H9 (cell line): Measurements from ENCODE around the gene SLC35F3. TPM values are rescaled to one million over a fixed set of nuclear protein-coding genes. Genes with fewer than 3 reads are reported as not detected.

Experiments used
- DNase-seq: peaks from one replicate; pipeline ENCODE4 v3.0.0-alpha.2; 2017
- H2AFZ ChIP-seq: one replicate; pipeline ENCODE4 v1.6.1; 2013; ENCODE audit warnings: mild to moderate bottlenecking, low read length, control low read depth, moderate library complexity
- H2AK5ac ChIP-seq: 2 replicates; pipeline ENCODE4 v1.6.1; 2013; ENCODE audit warnings: low read length, control low read depth, mixed read lengths; ENCODE audit not compliant: insufficient read length
- H2BK120ac ChIP-seq: one replicate; pipeline ENCODE4 v1.6.1; 2013; ENCODE audit warnings: low read depth, mild to moderate bottlenecking, low read length, control low read depth, inconsistent platforms; ENCODE audit not compliant: poor library complexity, severe bottlenecking
- H2BK12ac ChIP-seq: 2 replicates; pipeline ENCODE4 v1.6.1; 2013; ENCODE audit warnings: low read length, control low read depth, mixed read lengths, low read depth; ENCODE audit not compliant: insufficient read length
- H2BK15ac ChIP-seq: 2 replicates; pipeline ENCODE4 v1.6.1; 2013; ENCODE audit warnings: low read depth, low read length, control low read depth
- H2BK20ac ChIP-seq: one replicate; pipeline ENCODE4 v1.6.1; 2013; ENCODE audit warnings: low read depth, mild to moderate bottlenecking, low read length, control low read depth, inconsistent platforms; ENCODE audit not compliant: poor library complexity, severe bottlenecking
- H2BK5ac ChIP-seq: 2 replicates; pipeline ENCODE4 v1.6.1; 2013; ENCODE audit warnings: low read length, control low read depth, mixed read lengths; ENCODE audit not compliant: insufficient read length
- H3K14ac ChIP-seq: 2 replicates; pipeline ENCODE4 v1.6.1; 2013; ENCODE audit warnings: low read length, control low read depth; ENCODE audit not compliant: insufficient read depth
- H3K18ac ChIP-seq: 2 replicates; pipeline ENCODE4 v1.6.1; 2013; ENCODE audit warnings: low read depth, mild to moderate bottlenecking, mixed read lengths, low read length, control low read depth; ENCODE audit not compliant: insufficient read length
- H3K23ac ChIP-seq: 2 replicates; pipeline ENCODE4 v1.6.1; 2013; ENCODE audit warnings: low read length, control low read depth, mixed read lengths, low read depth; ENCODE audit not compliant: insufficient read length
- H3K23me2 ChIP-seq: 2 replicates; pipeline ENCODE4 v1.6.1; 2013; ENCODE audit warnings: low read depth, mild to moderate bottlenecking, mixed read lengths, low read length, control low read depth; ENCODE audit not compliant: insufficient read length, poor library complexity, severe bottlenecking
- H3K27ac ChIP-seq: 2 replicates; pipeline ENCODE4 v1.5.1; 2013; ENCODE audit warnings: low read length, control low read depth, mixed read lengths, low read depth; ENCODE audit not compliant: insufficient read length
- H3K27me3 ChIP-seq: 2 replicates; pipeline ENCODE4 v1.6.1; 2013; ENCODE audit warnings: low read length, control low read depth, inconsistent platforms; ENCODE audit not compliant: insufficient read depth
- H3K4ac ChIP-seq: 2 replicates; pipeline ENCODE4 v1.6.1; 2013; ENCODE audit warnings: low read depth, mild to moderate bottlenecking, control low read depth, inconsistent platforms, low read length, moderate library complexity
- H3K4me1 ChIP-seq: 2 replicates; pipeline ENCODE4 v1.6.1; 2013; ENCODE audit warnings: low read length, control low read depth, inconsistent platforms; ENCODE audit not compliant: insufficient read depth
- H3K4me2 ChIP-seq: 2 replicates; pipeline ENCODE4 v1.6.1; 2013; ENCODE audit warnings: low read length, control low read depth, mixed read lengths; ENCODE audit not compliant: insufficient read length, insufficient read depth
- H3K56ac ChIP-seq: 2 replicates; pipeline ENCODE4 v1.6.1; 2013; ENCODE audit warnings: low read depth, mild to moderate bottlenecking, mixed read lengths, low read length, control low read depth; ENCODE audit not compliant: insufficient read length
- H3K79me1 ChIP-seq: 2 replicates; pipeline ENCODE4 v1.6.1; 2013; ENCODE audit warnings: low read depth, mild to moderate bottlenecking, moderate library complexity, low read length, control low read depth, inconsistent platforms; ENCODE audit not compliant: insufficient read depth, poor library complexity, severe bottlenecking
- H3K79me2 ChIP-seq: 2 replicates; pipeline ENCODE4 v1.6.1; 2013; ENCODE audit warnings: low read length, control low read depth, inconsistent platforms; ENCODE audit not compliant: insufficient read depth
- H3K9ac ChIP-seq: 2 replicates; pipeline ENCODE4 v1.6.1; 2013; ENCODE audit warnings: low read length, control low read depth, mixed read lengths; ENCODE audit not compliant: insufficient read length; ENCODE audit errors: extremely low read depth
- H3K9me3 ChIP-seq: one replicate; pipeline ENCODE4 v1.6.1; 2013; ENCODE audit warnings: low read depth, low read length, inconsistent platforms; ENCODE audit not compliant: control insufficient read depth
- H3T11ph ChIP-seq: one replicate; pipeline ENCODE4 v1.6.1; 2013; ENCODE audit warnings: mild to moderate bottlenecking, low read length, control low read depth, inconsistent platforms
- H4K20me1 ChIP-seq: one replicate; pipeline ENCODE4 v1.6.1; 2013; ENCODE audit not compliant: control insufficient read depth, insufficient read length, insufficient read depth
- H4K5ac ChIP-seq: 2 replicates; pipeline ENCODE4 v1.6.1; 2013; ENCODE audit warnings: low read depth, mild to moderate bottlenecking, mixed read lengths, low read length, control low read depth; ENCODE audit not compliant: insufficient read length
- H4K8ac ChIP-seq: replicated peaks from 2 replicates; pipeline ENCODE4 v1.6.1; 2013; ENCODE audit warnings: low read length, control low read depth, mixed read lengths, low read depth; ENCODE audit not compliant: insufficient read length
- H4K91ac ChIP-seq: 2 replicates; pipeline ENCODE4 v1.6.1; 2013; ENCODE audit warnings: low read depth, mild to moderate bottlenecking, moderate library complexity, mixed read lengths, low read length, control low read depth; ENCODE audit not compliant: insufficient read length
- H3K27ac Mint-ChIP-seq, 3 experiments: 2 replicates in 2 of 3; 3 replicates in 1 of 3; pipeline ENCODE4 v1.8.0; 2020 to 2021; ENCODE audit warnings: mixed read lengths in 3 of 3, mild to moderate bottlenecking in 1 of 3, moderate library complexity in 1 of 3
- H3K27me3 Mint-ChIP-seq: 2 replicates; pipeline ENCODE4 v1.8.0; 2021; ENCODE audit warnings: low read depth, mild to moderate bottlenecking, moderate library complexity, mixed read lengths
- H3K36me3 Mint-ChIP-seq, 3 experiments: 2 replicates in 2 of 3; 3 replicates in 1 of 3; pipeline ENCODE4 v1.8.0; 2020 to 2021; ENCODE audit warnings: low read depth in 3 of 3, mixed read lengths in 3 of 3; ENCODE audit not compliant: insufficient read depth in 1 of 3
- H3K4me1 Mint-ChIP-seq, 2 experiments: 2 replicates each; pipeline ENCODE4 v1.8.0; 2020; ENCODE audit warnings: mixed read lengths in 2 of 2
- H3K4me3 Mint-ChIP-seq, 2 experiments: 2 replicates in 1 of 2; 3 replicates in 1 of 2; pipeline ENCODE4 v1.8.0; 2020 to 2021; ENCODE audit warnings: mild to moderate bottlenecking in 2 of 2, mixed read lengths in 2 of 2, moderate library complexity in 1 of 2
- H3K9me3 Mint-ChIP-seq, 2 experiments: 2 replicates in 1 of 2; 3 replicates in 1 of 2; pipeline ENCODE4 v1.8.0; 2020; ENCODE audit warnings: mild to moderate bottlenecking in 2 of 2, mixed read lengths in 2 of 2, moderate library complexity in 1 of 2
- WGBS: extraction: QIAGEN DNeasy Blood & Tissue Kit; methylation state at CpG from one replicate; pipeline ENCODE4 v1.1.7; 2013; ENCODE audit warnings: missing lambda C conversion rate, low lambda C conversion rate, mixed read lengths; ENCODE audit not compliant: insufficient read length; ENCODE audit errors: extremely low coverage; 5-methylcytosine and 5-hydroxymethylcytosine counted together
- total RNA-seq: library from RNA; stranded (reverse); gene quantifications from 2 replicates; pipeline ENCODE4 v1.2.1, GENCODE V29; 2021
- TF ChIP-seq, protein P1 (sequence below): fragments of 200-600 bp; sonication (generic); conservative IDR thresholded peaks from 3 replicates; pipeline ENCODE4 v1.8.0; 2021; ENCODE audit warnings: antibody characterized with exemption, mild to moderate bottlenecking

The SLC35F3 gene
- total RNA-seq, 1 experiment from 2014 or later: 0.81 TPM

DNA sequence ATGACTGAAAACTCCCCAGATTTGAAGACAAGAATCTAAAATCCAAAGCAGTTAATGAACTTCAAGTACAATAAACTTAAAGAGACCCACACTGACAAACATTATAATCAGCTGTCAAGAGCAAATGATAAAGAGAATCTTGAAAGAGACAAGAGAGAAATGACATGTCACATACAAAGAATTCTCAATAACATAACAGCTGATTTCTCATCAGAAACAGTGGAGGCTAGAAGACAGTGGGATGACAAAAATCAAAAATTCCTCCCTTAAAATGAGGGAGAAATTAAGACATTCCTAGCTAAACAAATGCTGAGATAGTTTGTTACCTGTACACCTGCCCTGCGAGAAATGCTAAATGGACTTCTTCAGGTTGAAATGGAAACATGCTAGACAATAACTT is 432.8 kb downstream of the SLC35F3 start:
- Histone ChIP-seq H2BK20ac (no peak overlapping the region), H3K79me2 (no peaks in the 10 kb centered on the region), H3K14ac (no peak overlapping the region), H2BK120ac (no peak overlapping the region), H4K5ac (no peak overlapping the region), H3K27ac (no peak overlapping the region), H4K91ac (no peak overlapping the region), H3K4ac (no peak overlapping the region), H2BK12ac (no peak overlapping the region), H3K9me3 (no peaks in the 10 kb centered on the region), H3K79me1 (no peaks in the 10 kb centered on the region), H4K20me1 (no peaks in the 10 kb centered on the region), H3K27me3 (no peaks in the 10 kb centered on the region), H3K9ac (no peak overlapping the region), H3K18ac (no peak overlapping the region), H2BK15ac (no peak overlapping the region), H3K4me1 (no peaks in the 10 kb centered on the region), H3K23me2 (no peaks in the 10 kb centered on the region), H4K8ac (no peak overlapping the region), H3T11ph (no peak overlapping the region), H2BK5ac (no peak overlapping the region), H3K23ac (no peak overlapping the region), H3K4me2 (no peak overlapping the region), H3K56ac (no peak overlapping the region), H2AK5ac (no peak overlapping the region), H2AFZ (no peak overlapping the region)
- Mint-ChIP-seq H3K27me3 (peaks cover 2% of the 10 kb centered on the region; the same call in 1 of the 2 replicates), H3K36me3 (peaks cover 0 to 10% (median 6%) of the 10 kb centered on the region in 3 experiments; a peak in 4 of 7 replicates), H3K27ac (no peak overlapping the region), H3K4me3 (no peak overlapping the region), H3K9me3 (peaks cover 36% of the 10 kb centered on the region in 2 experiments), H3K4me1 (peaks cover 3 to 4% of the 10 kb centered on the region in 2 experiments; a peak in 3 of 4 replicates)
- DNase-seq: no peak
- no CpG with 5 or more reads among the region's 1 CpG for WGBS
- TF ChIP-seq, protein P1, sequence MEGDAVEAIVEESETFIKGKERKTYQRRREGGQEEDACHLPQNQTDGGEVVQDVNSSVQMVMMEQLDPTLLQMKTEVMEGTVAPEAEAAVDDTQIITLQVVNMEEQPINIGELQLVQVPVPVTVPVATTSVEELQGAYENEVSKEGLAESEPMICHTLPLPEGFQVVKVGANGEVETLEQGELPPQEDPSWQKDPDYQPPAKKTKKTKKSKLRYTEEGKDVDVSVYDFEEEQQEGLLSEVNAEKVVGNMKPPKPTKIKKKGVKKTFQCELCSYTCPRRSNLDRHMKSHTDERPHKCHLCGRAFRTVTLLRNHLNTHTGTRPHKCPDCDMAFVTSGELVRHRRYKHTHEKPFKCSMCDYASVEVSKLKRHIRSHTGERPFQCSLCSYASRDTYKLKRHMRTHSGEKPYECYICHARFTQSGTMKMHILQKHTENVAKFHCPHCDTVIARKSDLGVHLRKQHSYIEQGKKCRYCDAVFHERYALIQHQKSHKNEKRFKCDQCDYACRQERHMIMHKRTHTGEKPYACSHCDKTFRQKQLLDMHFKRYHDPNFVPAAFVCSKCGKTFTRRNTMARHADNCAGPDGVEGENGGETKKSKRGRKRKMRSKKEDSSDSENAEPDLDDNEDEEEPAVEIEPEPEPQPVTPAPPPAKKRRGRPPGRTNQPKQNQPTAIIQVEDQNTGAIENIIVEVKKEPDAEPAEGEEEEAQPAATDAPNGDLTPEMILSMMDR: no peak
